Activated effector memory CD4-positive, alpha-beta T cell treated with anti-CD3 and anti-CD28 coated beads, Interleukin-2, amount 50 U/mL, for 16 hours (primary cell): ENCODE measurements around the gene CBL.

Experiments used
- DNase-seq: peaks from one replicate; pipeline ENCODE4 v3.0.0-alpha.2; 2020

Gene CBL

DNA sequence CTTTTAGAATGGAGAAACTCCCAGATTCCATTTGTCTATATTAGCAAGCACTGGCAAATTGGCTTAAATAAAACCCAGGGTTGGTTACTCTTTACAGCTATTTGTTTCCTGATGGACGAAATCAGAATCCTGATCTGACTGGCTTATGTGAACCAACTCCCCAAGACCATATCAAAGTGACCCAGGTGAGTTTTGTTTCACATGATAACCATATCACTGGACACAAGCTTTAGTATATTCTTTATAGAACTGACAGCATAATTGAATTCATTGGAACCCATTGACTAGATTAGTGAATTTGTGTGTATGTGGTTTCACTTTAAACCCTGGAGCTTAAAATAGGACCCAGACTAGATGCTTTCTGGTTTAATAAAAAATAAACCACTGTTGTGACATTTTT, 71.5 kb downstream of the CBL start:
- no peak for DNase-seq

GRCh38 chr11:119282495-119282894, 76.4 kb downstream of the CBL start:
- no peak for DNase-seq

GRCh38 chr11:119284344-119285157, 78.4 kb downstream of the CBL start:
- no peak for DNase-seq

GRCh38 chr11:119285431-119285830, 79.3 kb downstream of the CBL start:
- no peak for DNase-seq

DNA sequence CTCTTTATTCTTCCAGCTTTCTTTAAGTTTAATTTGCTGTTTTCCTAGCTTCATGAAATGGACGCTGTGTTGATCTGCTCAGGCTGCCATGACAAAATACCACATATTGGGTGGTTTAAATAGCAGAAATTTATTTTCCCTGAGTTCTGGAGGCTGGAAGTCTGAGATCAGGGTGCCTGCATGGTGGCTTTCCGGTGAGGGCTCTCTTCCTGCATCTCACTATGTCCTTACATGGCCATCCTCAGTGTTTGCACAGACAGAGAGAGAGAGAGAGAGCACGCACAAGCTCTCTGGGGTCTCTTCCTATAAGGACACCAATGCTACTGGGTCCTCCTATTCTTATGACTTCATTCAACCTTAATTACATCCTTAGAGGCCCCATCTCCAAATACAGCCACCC, 82.1 kb downstream of the CBL start:
- DNase-seq: no peak

DNA sequence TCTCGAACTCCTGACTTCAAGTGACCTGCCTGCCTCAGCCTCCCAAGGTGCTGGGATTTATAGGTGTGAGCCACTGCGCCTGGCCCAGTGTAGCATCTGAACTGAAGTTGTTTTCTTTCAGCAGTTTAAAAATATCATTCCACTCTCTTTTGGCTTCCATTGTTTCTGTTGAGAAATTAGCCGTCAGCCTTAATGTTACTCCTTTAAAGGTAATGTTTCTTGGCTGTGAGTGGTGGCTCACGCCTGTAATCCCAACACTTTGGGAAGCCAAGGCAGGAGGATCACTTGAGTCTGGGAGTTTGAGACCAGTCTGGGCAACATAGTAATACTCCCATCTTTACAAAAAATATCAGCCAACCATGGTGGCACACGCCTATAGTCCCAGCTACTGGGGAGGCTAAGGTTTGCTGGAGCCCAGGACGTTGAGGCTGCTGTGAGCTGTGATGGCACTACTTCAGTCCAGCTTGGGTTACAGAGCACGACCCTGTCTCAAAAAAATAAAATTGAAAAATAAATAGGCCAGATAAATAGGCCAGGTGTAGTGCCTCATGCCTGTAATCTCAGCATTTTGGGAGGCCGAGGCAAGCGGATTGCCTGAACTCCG, 84.9 kb downstream of the CBL start:
- no peak for DNase-seq

DNA sequence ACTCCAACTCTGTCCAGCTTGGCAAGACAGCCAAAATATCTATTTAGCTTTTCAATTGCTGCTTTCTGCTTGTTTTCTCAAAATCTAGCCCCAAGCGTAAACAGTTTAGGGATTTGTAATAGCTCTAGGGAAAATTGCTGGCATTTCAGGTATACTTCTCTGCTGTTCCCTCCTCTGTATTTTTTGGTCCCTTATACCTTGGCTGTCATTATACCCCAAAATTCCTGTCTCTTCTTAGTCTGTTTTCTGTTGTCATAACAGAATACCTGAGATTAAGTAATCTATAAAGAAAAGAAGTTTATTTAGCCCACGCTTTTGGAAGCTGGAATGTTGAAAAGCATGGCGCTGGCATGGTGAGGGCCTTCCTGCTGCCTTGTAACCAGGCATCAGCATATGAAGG, 87.3 kb downstream of the CBL start:
- DNase-seq: no peak

- no peak for DNase-seq
These were observed 89.0 kb downstream of the CBL start for GRCh38 chr11:119295178-119295577.

- no peak for DNase-seq
These were observed 91.8 kb downstream of the CBL start for GRCh38 chr11:119297938-119298337.

GRCh38 chr11:119298726-119299125, 92.6 kb downstream of the CBL start:
- no peak for DNase-seq

- no peak for DNase-seq
These were observed 93.3 kb downstream of the CBL start for GRCh38 chr11:119299416-119299815.

- DNase-seq: no peak
These were observed 94.2 kb downstream of the CBL start for GRCh38 chr11:119300198-119300964.

DNA sequence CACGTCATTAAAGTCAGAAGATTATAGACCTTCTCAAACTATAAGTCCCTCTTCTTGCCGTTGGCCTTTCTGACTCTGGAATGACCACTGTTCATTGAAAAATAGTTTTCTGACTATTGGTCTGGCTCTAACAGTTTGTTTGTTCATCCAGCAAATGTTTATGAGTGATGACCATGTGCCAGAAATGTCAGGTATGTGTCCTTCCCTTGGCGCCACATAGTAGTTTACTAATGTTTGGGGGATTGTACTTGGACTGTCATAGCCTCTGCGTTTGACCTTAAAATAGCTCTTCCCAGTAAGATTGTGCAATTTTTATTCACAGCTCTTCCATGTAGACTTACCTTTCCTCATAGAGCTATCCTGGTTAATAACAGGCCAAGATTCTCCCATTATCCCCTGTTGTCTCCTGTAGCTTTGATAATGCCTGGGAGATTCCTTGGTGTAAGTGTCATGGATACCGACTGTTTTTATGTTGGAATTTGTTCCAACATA, 97.1 kb downstream of the CBL start:
- no peak for DNase-seq

DNA sequence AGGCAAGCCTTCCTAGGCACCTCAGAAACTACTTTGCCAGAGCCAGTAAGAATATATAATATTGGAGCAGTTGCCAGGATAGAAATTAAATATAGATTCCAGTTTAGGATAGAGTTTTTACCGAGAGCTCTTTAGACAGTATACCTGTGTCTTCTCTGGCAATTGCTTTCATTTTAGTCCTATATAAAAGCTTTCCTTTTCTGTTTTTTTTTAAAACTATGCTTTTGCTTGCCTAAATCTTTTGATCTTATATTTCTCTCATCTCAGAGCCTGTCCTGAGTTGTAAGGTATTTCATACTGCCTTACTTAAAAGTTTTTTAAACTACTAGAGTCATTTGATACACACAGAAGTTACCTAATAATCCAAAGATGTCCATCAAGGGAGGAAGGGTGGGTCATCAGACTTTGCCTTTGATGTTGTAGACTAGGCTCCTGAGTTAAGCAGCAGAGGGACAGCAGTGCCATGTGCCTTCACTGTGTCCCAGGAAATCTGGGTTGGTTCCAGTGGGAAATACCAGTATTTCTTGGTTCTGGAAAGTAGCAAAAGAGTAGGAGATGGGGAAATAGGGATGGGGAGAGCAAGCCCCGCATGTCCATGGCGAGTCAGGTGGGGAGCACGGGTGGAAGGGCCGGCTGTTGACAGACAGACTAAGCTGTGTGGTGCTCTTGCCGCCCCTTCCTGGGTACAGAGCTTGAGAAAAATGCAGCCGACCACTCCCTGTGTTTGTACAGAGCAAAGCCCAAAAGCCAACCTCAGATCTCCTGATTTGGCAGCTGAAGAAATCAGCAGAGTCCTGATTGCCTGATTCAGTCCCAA, 99.6 kb downstream of the CBL start:
- DNase-seq: no peak

DNA sequence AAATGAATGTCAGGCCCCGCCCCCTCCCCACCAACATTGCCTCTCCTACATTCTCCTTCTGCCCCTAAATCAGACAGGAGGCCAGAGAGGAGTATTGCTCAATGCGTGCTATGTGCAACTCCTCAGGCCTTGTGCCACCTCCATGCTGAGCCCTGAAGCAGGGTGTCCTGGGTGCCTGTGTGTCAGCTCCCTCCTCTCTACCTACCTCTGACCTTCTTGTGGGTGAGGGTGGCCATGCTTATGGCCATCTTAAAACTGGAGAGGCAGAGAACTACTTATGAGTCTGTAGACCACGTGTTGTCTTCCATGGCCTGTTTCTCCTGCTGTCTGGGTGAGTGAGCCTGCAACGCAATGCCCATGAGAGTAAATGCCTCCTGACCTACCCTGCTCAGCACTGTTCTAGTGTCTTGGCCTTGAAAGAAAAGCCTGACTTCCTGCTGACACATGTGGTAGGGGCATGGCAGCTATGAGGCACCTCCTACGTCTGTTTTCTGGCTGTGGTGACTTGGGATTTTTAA, 100.3 kb downstream of the CBL start:
- no peak for DNase-seq

DNA sequence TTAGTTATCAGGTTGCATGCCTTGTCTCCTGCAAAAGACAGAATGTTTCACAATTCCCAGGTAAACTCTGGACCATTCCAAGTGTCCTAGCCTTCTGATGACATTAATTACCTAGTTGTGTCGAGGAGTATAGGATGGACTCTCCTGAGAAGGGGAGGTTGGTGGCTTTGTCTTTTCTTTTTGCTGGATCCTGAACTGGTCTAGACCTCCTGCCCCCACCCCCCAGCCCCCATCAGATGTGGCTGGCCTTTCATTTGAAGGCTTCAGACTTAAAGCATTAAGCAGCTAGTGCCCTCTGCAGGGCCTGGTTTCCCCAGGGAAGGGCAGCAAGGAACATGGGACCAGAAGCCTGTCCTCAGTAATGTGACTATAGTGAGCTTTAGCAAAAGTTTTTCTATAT, 101.1 kb downstream of the CBL start:
- DNase-seq: no peak

DNA sequence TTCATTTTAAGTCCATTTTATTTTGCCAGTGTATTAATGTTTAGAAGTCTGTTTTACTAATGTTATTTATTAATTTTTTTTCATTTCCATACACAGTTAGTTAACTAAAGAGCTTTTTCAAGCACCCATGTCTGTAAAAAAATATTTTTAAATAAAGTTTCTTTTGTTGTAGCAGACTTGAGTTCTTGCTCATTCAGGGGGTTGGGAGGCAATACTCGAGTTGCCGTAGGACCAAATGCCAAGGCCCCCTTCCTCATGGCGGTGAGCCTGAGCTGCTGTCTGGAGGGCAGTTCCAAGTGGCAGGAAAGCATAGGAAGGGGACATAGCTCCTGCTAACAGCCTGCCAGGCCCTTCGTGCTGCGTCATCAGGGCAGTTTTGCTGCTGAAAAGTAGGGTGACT, 101.8 kb downstream of the CBL start:
- no peak for DNase-seq

DNA sequence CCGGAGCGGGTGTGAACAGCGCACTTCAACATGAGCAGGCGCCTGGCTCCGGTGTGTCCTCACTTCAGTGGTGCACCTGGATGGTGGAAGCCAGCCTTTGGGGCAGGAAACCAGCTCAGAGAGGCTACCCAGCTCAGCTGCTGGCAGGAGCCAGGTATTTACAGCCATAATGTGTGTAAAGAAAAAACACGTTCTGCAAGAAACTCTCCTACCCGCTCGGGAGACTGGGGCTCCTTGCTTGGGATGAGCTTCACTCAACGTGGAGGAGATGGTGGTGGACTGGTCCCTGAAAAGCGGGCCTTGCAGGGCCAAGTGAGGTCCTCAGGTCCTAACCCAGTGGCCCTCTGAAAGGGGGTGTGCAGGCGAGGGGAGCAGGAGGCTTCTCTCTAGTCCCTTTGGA, 103.3 kb downstream of the CBL start:
- no peak for DNase-seq

- no peak for DNase-seq
These were observed 104.0 kb downstream of the CBL start for GRCh38 chr11:119309953-119310681.

- DNase-seq: no peak
These were observed 104.5 kb downstream of the CBL start for GRCh38 chr11:119310682-119311052.

DNA sequence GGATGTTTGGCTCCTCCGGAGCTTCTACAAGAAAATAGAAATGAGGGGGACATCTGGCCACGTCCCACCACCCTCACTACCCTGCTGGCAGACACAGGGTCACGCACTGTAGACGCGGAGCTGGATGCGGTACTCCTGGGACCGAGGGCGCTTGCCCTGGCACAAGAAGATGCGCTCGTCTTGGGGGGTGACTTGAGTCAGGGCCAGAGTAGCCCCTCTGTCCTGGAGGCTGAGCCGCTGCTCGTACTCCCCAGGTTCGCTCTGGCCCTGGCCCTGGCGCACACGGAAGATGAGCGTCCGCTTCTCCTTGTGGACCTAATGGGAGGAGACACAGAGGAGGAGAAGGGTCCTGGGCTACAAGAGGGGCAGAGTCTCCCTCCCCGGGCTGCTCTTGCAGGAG, 108.6 kb downstream of the CBL start:
- DNase-seq: no peak
